SK-N-SH (cell line): ENCODE measurements around the gene TBCD. TPM values are rescaled to one million over a fixed set of nuclear protein-coding genes. Genes with fewer than 3 reads are reported as not detected.

ENCODE experiments used
- CTCF ChIA-PET: fragments of 300-600, 350-600 bp; formaldehyde crosslinking; extraction: SDS; loops from one replicate; lab custom pipeline; 2021; lab: Yijun Ruan, JAX
- POLR2A ChIA-PET: fragments of 350-600 bp; sonication (Branson Sonifier 250); formaldehyde crosslinking; extraction: SDS; loops from one replicate; lab custom pipeline; 2020; ENCODE audit warnings: antibody characterized with exemption, inconsistent platforms; lab: Yijun Ruan, JAX
- DNase-seq: peaks from one replicate; pipeline ENCODE4 v3.0.0; 2012
- H2AFZ ChIP-seq: fragments of 200-600 bp; sonication (generic); 2 replicates; pipeline ENCODE4 v1.8.1; 2016; ENCODE audit warnings: antibody characterized with exemption, mild to moderate bottlenecking, low read depth
- H3F3A ChIP-seq: fragments of 200-600 bp; sonication (generic); replicated peaks from 2 replicates; pipeline ENCODE3; 2016; ENCODE audit warnings: antibody characterized with exemption, mild to moderate bottlenecking; ENCODE audit not compliant: insufficient read depth
- H3K27ac ChIP-seq, 2 experiments: fragments of 200-500 bp in 1 of 2; fragments of 200-600 bp in 1 of 2; sonication (Bioruptor generic) in 1 of 2; sonication (generic), shearing (Covaris generic) in 1 of 2; 2 replicates each; pipeline versions ENCODE4 v1.5.1 to v1.6.1; 2014 to 2016; ENCODE audit warnings: low read depth in 2 of 2, inconsistent platforms in 1 of 2, low read length in 1 of 2, mild to moderate bottlenecking in 1 of 2, mixed read lengths in 1 of 2
- H3K27me3 ChIP-seq: fragments of 200-600 bp; sonication (generic), shearing (Covaris generic); 2 replicates; pipeline ENCODE4 v1.6.1; 2016; ENCODE audit warnings: mixed run types; ENCODE audit not compliant: insufficient read depth
- H3K36me3 ChIP-seq, 2 experiments: fragments of 200-500 bp in 1 of 2; fragments of 200-600 bp in 1 of 2; sonication (Bioruptor generic) in 1 of 2; sonication (generic) in 1 of 2; replicated peaks in 1 of 2; 2 replicates each; pipeline versions ENCODE3 to v1.5.1; 2014 to 2016; ENCODE audit warnings: low read length in 1 of 2, mild to moderate bottlenecking in 1 of 2; ENCODE audit not compliant: insufficient read depth in 2 of 2, control insufficient read depth in 1 of 2
- H3K4me1 ChIP-seq, 2 experiments: fragments of 200-500 bp in 1 of 2; fragments of 200-600 bp in 1 of 2; sonication (Bioruptor generic) in 1 of 2; sonication (generic), shearing (Covaris generic) in 1 of 2; 2 replicates each; pipeline versions ENCODE4 v1.5.1 to v1.6.1; 2014 to 2016; ENCODE audit warnings: low read depth in 1 of 2, low read length in 1 of 2, mixed run types in 1 of 2; ENCODE audit not compliant: insufficient read depth in 2 of 2, control insufficient read depth in 1 of 2
- H3K4me2 ChIP-seq: fragments of 200-600 bp; sonication (generic), shearing (Covaris generic); 2 replicates; pipeline ENCODE4 v1.6.1; 2017; ENCODE audit warnings: mixed run types
- H3K4me3 ChIP-seq, 2 experiments: fragments of 200-500 bp in 1 of 2; fragments of 200-600 bp in 1 of 2; sonication (Bioruptor generic) in 1 of 2; sonication (generic), shearing (Covaris generic) in 1 of 2; 2 replicates each; pipeline versions ENCODE4 v1.5.1 to v1.8.1; 2014 to 2016; ENCODE audit warnings: low read depth in 2 of 2, inconsistent platforms in 1 of 2, low read length in 1 of 2, mild to moderate bottlenecking in 1 of 2, mixed read lengths in 1 of 2, moderate library complexity in 1 of 2
- H3K79me2 ChIP-seq: fragments of 200-600 bp; sonication (generic); 2 replicates; pipeline ENCODE4 v1.8.1; 2017; ENCODE audit warnings: mild to moderate bottlenecking; ENCODE audit not compliant: insufficient read depth
- H3K9ac ChIP-seq: fragments of 200-600 bp; sonication (generic); 2 replicates; pipeline ENCODE4 v1.6.1; 2017; ENCODE audit warnings: mixed run types
- H3K9me2 ChIP-seq: fragments of 200-600 bp; sonication (generic); 2 replicates; pipeline ENCODE4 v1.6.1; 2017; ENCODE audit warnings: mixed run types
- H3K9me3 ChIP-seq: fragments of 200-600 bp; sonication (generic); 2 replicates; pipeline ENCODE4 v1.6.1; 2017; ENCODE audit warnings: mixed run types, mild to moderate bottlenecking, moderate library complexity
- H4K20me1 ChIP-seq: fragments of 200-600 bp; sonication (generic); 2 replicates; pipeline ENCODE4 v1.6.1; 2017; ENCODE audit warnings: mild to moderate bottlenecking, mixed run types; ENCODE audit not compliant: insufficient read depth
- CHD2 ChIP-seq: fragments of 150-350 bp; IDR thresholded peaks from 2 replicates; pipeline ENCODE4 v1.6.1; 2018; ENCODE audit warnings: low read length; ENCODE audit not compliant: partially characterized antibody
- CTCF ChIP-seq: fragments of 200-600 bp; sonication (generic); IDR thresholded peaks from 2 replicates; pipeline ENCODE4 v1.6.1; 2017; ENCODE audit warnings: antibody characterized with exemption, mild to moderate bottlenecking, moderate library complexity
- EP300 ChIP-seq, 2 experiments: IDR thresholded peaks; 2 replicates each; pipeline versions ENCODE4 v1.4.0 to v1.6.1; 2012; ENCODE audit warnings: borderline replicate concordance in 1 of 2, low read depth in 1 of 2, low read length in 1 of 2
- FOSL2 ChIP-seq: IDR thresholded peaks from 2 replicates; pipeline ENCODE4 v1.4.0; 2012; ENCODE audit warnings: low read depth, mild to moderate bottlenecking, moderate library complexity, borderline replicate concordance
- FOXJ3 ChIP-seq: sonication (generic); formaldehyde crosslinking; IDR thresholded peaks from 2 replicates; pipeline ENCODE4 v1.5.1; 2020; ENCODE audit warnings: mild to moderate bottlenecking, missing genetic modification reagents
- GATA2 ChIP-seq: sonication (generic); formaldehyde crosslinking; IDR thresholded peaks from 2 replicates; pipeline ENCODE4 v1.5.0; 2020; ENCODE audit warnings: mild to moderate bottlenecking, missing genetic modification reagents
- JUND ChIP-seq: IDR thresholded peaks from 2 replicates; pipeline ENCODE4 v1.4.0; 2012
- MAX ChIP-seq: IDR thresholded peaks from 2 replicates; pipeline ENCODE4 v1.4.0; 2012; ENCODE audit warnings: low read depth
- NFIC ChIP-seq: IDR thresholded peaks from 2 replicates; pipeline ENCODE4 v1.4.0; 2012; ENCODE audit warnings: borderline replicate concordance
- POLR2AphosphoS5 ChIP-seq: IDR thresholded peaks from 2 replicates; pipeline ENCODE4 v1.6.1; 2012; ENCODE audit warnings: low read depth, low read length
- RFX5 ChIP-seq: IDR thresholded peaks from 2 replicates; pipeline ENCODE4 v1.6.1; 2012; ENCODE audit warnings: mild to moderate bottlenecking, improper control_type of control experiment, low read length
- SMC3 ChIP-seq: IDR thresholded peaks from 2 replicates; pipeline ENCODE4 v1.6.1; 2012; ENCODE audit warnings: low read depth, low read length, improper control_type of control experiment
- TAF1 ChIP-seq: IDR thresholded peaks from 2 replicates; pipeline ENCODE4 v1.6.1; 2012; ENCODE audit warnings: low read depth, mild to moderate bottlenecking, low read length, moderate library complexity, borderline replicate concordance
- TCF12 ChIP-seq: IDR thresholded peaks from 2 replicates; pipeline ENCODE4 v1.4.0; 2012
- WGBS: methylation state at CpG from one replicate; pipeline ENCODE4 v1.1.6; 2017; ENCODE audit warnings: low lambda C conversion rate; 5-methylcytosine and 5-hydroxymethylcytosine counted together
- polyA plus RNA-seq, 3 experiments: library from polyadenylated mRNA; depleted of rRNA; stranded (reverse); fragments of >200 nt; gene quantifications; 2 replicates each; pipeline ENCODE4 v1.2.3, GENCODE V29; 2012
- TF ChIP-seq, protein P1 (sequence below): IDR thresholded peaks from 2 replicates; pipeline ENCODE4 v1.4.0; 2012; ENCODE audit warnings: low read depth, borderline replicate concordance
- TF ChIP-seq, protein P2 (sequence below): IDR thresholded peaks from 2 replicates; pipeline ENCODE4 v1.4.0; 2012; ENCODE audit warnings: low read depth, borderline replicate concordance

Gene TBCD
- polyA plus RNA-seq, 1 of the 3 experiments (the other 2 are of a cell fraction): 107 TPM

- Histone ChIP-seq H3F3A (peaks cover 12% of the 10 kb centered on the region), H3K9me2 (no peaks in the 10 kb centered on the region), H3K4me1 (peaks cover 11 to 67% of the 10 kb centered on the region in 2 experiments), H3K27me3 (no peaks in the 10 kb centered on the region), H3K36me3 (peaks cover under 1 to 4% of the 10 kb centered on the region in 2 experiments), H3K79me2 (peaks cover 31% of the 10 kb centered on the region; the same call in 1 of the 2 replicates), H2AFZ (no peak overlapping the region), H4K20me1 (no peaks in the 10 kb centered on the region), H3K9me3 (no peaks in the 10 kb centered on the region), H3K4me2 (no peak overlapping the region), H3K27ac (peak overlapping the region in 1 of 2 experiments; percentile 58; a peak in 1 of 4 replicates), H3K4me3 (no peak overlapping the region), H3K9ac (no peak overlapping the region)
- TF ChIP-seq CTCF (no peak), TCF12 (no peak), GATA2 (CRISPR knock-in tag) (no peak)
- no peak for DNase-seq
- ChIA-PET POLR2A (no interaction called here), CTCF (interaction anchor here (1.6 to 3.9 kb wide), 4 partner anchors 8 to 103 kb away, joined by 5 to 24 read pairs (median 8); no protein-coding TSS in a partner anchor)
- 94% methylated on average over 19 of the region's 25 CpGs for WGBS
Measured at GRCh38 chr17:82884341-82884969, 132.6 kb downstream of the TBCD start.

DNA sequence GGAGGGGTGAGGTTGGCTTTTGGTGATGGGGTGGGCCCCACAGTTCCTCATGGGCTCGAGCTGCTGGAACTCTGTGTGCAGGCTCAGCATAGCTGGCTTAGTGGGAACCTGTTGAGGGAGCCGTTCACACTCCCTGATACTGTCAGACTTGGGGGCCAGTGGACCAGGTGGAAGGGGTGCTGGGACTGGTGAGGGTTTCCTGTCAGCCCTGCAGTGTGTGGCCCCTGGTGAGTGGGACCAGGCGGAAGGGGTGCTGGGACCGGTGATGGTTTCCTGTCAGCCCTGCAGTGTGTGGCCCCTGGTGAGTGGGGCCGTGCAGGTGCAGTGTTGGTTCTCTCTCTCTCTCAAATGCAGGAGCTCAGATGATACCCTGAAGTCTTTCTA lies 133.1 kb downstream of the TBCD start:
- no peak overlapping the region for H3K4me3 ChIP-seq
- no peaks in the 10 kb centered on the region for H3K27me3 ChIP-seq
- H3F3A ChIP-seq: peaks cover 12% of the 10 kb centered on the region
- no peak overlapping the region for H2AFZ ChIP-seq
- H3K9me3 ChIP-seq: no peaks in the 10 kb centered on the region
- CTCF ChIA-PET: interaction anchor here (1.3 to 3.9 kb wide), 6 partner anchors 8 to 104 kb away, joined by 3 to 24 read pairs (median 6); no protein-coding TSS in a partner anchor
- H3K27ac ChIP-seq: peak overlapping the region; percentile 0 to 54; a peak in 3 of 4 replicates
- WGBS: 77% methylated on average over 3 of the region's 5 CpGs
- peaks cover 4 to 6% of the 10 kb centered on the region in 2 experiments for H3K36me3 ChIP-seq
- H3K4me2 ChIP-seq: no peak overlapping the region
- H3K9me2 ChIP-seq: no peaks in the 10 kb centered on the region
- no peak for DNase-seq
- H3K9ac ChIP-seq: no peak overlapping the region
- H3K4me1 ChIP-seq: peaks cover 11 to 67% of the 10 kb centered on the region in 2 experiments
- H4K20me1 ChIP-seq: no peaks in the 10 kb centered on the region
- TF ChIP-seq CHD2: no peak
- TF ChIP-seq, protein P1, sequence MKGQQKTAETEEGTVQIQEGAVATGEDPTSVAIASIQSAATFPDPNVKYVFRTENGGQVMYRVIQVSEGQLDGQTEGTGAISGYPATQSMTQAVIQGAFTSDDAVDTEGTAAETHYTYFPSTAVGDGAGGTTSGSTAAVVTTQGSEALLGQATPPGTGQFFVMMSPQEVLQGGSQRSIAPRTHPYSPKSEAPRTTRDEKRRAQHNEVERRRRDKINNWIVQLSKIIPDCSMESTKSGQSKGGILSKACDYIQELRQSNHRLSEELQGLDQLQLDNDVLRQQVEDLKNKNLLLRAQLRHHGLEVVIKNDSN: no peak
- no peak for TF ChIP-seq POLR2AphosphoS5
- TF ChIP-seq FOSL2: no peak
- no peak for TF ChIP-seq RFX5
- TF ChIP-seq JUND: no peak
- TF ChIP-seq NFIC: no peak
- no peak for TF ChIP-seq FOXJ3 (CRISPR knock-in tag)
- no peak for TF ChIP-seq TAF1
- TF ChIP-seq CTCF: no peak
- no peak for TF ChIP-seq GATA2 (CRISPR knock-in tag)
- no peak for TF ChIP-seq SMC3
- TF ChIP-seq TCF12: no peak
- TF ChIP-seq, protein P2, sequence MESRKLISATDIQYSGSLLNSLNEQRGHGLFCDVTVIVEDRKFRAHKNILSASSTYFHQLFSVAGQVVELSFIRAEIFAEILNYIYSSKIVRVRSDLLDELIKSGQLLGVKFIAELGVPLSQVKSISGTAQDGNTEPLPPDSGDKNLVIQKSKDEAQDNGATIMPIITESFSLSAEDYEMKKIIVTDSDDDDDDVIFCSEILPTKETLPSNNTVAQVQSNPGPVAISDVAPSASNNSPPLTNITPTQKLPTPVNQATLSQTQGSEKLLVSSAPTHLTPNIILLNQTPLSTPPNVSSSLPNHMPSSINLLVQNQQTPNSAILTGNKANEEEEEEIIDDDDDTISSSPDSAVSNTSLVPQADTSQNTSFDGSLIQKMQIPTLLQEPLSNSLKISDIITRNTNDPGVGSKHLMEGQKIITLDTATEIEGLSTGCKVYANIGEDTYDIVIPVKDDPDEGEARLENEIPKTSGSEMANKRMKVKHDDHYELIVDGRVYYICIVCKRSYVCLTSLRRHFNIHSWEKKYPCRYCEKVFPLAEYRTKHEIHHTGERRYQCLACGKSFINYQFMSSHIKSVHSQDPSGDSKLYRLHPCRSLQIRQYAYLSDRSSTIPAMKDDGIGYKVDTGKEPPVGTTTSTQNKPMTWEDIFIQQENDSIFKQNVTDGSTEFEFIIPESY: no peak
- no peak for TF ChIP-seq EP300 (IDR thresholded peaks at IDR 0.05; ENCODE audit: borderline replicate concordance in 1 of 2, low read depth in 1 of 2, low read length in 1 of 2)
- TF ChIP-seq MAX: no peak
- H3K79me2 ChIP-seq: peaks cover 26% of the 10 kb centered on the region; the same call in 1 of the 2 replicates
- POLR2A ChIA-PET: no interaction called here
